Astrocyte (in vitro differentiated cells and primary cell): Measurements from ENCODE around the gene SLC9A3. TPM values are rescaled to one million over a fixed set of nuclear protein-coding genes. Genes with fewer than 3 reads are reported as not detected.

Experiments used
- DNase-seq: peaks from one replicate; pipeline ENCODE4 v3.0.0-alpha.2; 2010; ENCODE audit warnings: low read depth
- FAIRE-seq: peaks from 2 replicates; lab custom pipeline; 2011; peaks lifted over from hg19 to GRCh38; lab: Jason Lieb, UNC
- H2AFZ ChIP-seq: 2 replicates; pipeline ENCODE4 v1.6.0; 2012; ENCODE audit warnings: low read depth, low read length, inconsistent platforms
- H3K27ac ChIP-seq: 2 replicates; pipeline ENCODE4 v1.5.1; 2011; ENCODE audit warnings: low read depth, low read length, inconsistent platforms
- H3K27me3 ChIP-seq: 2 replicates; pipeline ENCODE4 v1.6.0; 2011; ENCODE audit warnings: low read length, inconsistent platforms; ENCODE audit not compliant: insufficient read depth
- H3K36me3 ChIP-seq: 2 replicates; pipeline ENCODE4 v1.5.1; 2011; ENCODE audit warnings: low read length, inconsistent platforms; ENCODE audit not compliant: insufficient read depth
- H3K4me1 ChIP-seq: 2 replicates; pipeline ENCODE4 v1.5.1; 2011; ENCODE audit warnings: low read length, inconsistent platforms; ENCODE audit not compliant: insufficient read depth
- H3K4me2 ChIP-seq: 2 replicates; pipeline ENCODE4 v1.6.0; 2012; ENCODE audit warnings: low read length, inconsistent platforms
- H3K4me3 ChIP-seq: 2 replicates; pipeline ENCODE4 v1.5.1; 2011; ENCODE audit warnings: low read depth, mild to moderate bottlenecking, low read length, inconsistent platforms; ENCODE audit not compliant: insufficient read depth
- H3K79me2 ChIP-seq: 2 replicates; pipeline ENCODE4 v1.6.0; 2012; ENCODE audit warnings: mild to moderate bottlenecking, low read length, inconsistent platforms; ENCODE audit not compliant: insufficient read depth
- H3K9ac ChIP-seq: 2 replicates; pipeline ENCODE4 v1.6.0; 2012; ENCODE audit warnings: mild to moderate bottlenecking, low read length, inconsistent platforms
- H3K9me3 ChIP-seq: 2 replicates; pipeline ENCODE4 v1.5.1; 2012; ENCODE audit warnings: low read depth, mild to moderate bottlenecking, low read length, inconsistent platforms; ENCODE audit not compliant: insufficient read depth
- H4K20me1 ChIP-seq: 2 replicates; pipeline ENCODE4 v1.6.0; 2012; ENCODE audit warnings: low read length, inconsistent platforms; ENCODE audit not compliant: insufficient read depth
- H3K27ac Mint-ChIP-seq: one replicate; pipeline ENCODE4 v1.8.0; 2021; ENCODE audit warnings: mild to moderate bottlenecking, mixed read lengths; ENCODE audit not compliant: unreplicated experiment
- H3K27me3 Mint-ChIP-seq: one replicate; pipeline ENCODE4 v1.8.0; 2021; ENCODE audit warnings: low read depth, mixed read lengths; ENCODE audit not compliant: unreplicated experiment
- H3K36me3 Mint-ChIP-seq: one replicate; pipeline ENCODE4 v1.8.0; 2021; ENCODE audit warnings: low read depth, mixed read lengths; ENCODE audit not compliant: unreplicated experiment
- H3K4me1 Mint-ChIP-seq: one replicate; pipeline ENCODE4 v1.8.0; 2021; ENCODE audit warnings: low read depth, mixed read lengths; ENCODE audit not compliant: unreplicated experiment
- H3K4me3 Mint-ChIP-seq: one replicate; pipeline ENCODE4 v1.8.0; 2021; ENCODE audit warnings: mild to moderate bottlenecking, moderate library complexity, mixed read lengths; ENCODE audit not compliant: unreplicated experiment
- H3K9me3 Mint-ChIP-seq: one replicate; pipeline ENCODE4 v1.8.0; 2021; ENCODE audit warnings: mild to moderate bottlenecking, mixed read lengths; ENCODE audit not compliant: unreplicated experiment
- EZH2 ChIP-seq: IDR thresholded peaks from 2 replicates; pipeline ENCODE4 v1.6.1; 2012; ENCODE audit warnings: mild to moderate bottlenecking, low read length, inconsistent platforms; ENCODE audit not compliant: insufficient read depth
- total RNA-seq: library from RNA; stranded (reverse); gene quantifications from 2 replicates; pipeline ENCODE4 v1.2.1, GENCODE V29; 2021
- TF ChIP-seq, protein P1 (sequence below): IDR thresholded peaks from 2 replicates; pipeline ENCODE4 v1.5.1; 2011; ENCODE audit warnings: low read depth, mild to moderate bottlenecking, inconsistent platforms, low read length, moderate library complexity; ENCODE audit not compliant: insufficient read depth

Gene SLC9A3
- total RNA-seq, 1 donor from 2014 or later: 1.0 TPM

DNA sequence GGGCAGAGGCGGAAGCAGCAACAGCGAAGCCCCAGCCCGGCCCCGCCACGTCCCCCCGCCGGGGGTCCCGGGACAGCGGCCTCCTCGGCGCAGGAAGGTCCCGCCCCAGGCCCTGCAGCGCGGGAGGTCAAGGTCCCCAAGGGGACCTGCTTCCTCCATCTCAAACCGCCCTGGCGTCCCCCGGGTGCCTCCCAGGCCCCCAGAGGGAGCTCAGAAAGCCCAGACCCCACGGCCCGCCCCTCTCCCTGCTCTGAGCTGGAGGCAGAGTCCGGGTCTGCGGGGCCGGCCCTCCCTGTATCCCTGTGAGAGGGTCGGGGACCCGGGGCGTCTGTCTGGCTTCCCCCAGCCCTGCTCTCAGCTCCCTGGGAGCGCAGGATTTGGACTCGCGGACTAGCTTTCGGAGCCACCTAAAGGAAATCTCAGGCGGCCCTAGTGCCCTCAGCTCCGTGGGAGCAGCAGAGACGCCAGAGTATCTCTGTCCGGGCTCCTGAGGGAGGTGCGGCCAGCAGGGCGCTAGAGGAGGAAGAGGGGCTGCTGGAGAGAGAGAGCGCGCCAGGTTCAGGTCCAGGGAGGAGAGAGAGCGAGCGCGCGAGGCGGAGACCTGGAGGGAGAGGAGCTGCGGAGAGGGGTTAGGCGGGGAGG lies 50.6 kb downstream of the SLC9A3 start:
- peaks cover 6% of the 10 kb centered on the region for H3K27me3 ChIP-seq
- peak overlapping the region; percentile 64 for H3K4me3 ChIP-seq
- H3K9me3 ChIP-seq: no peaks in the 10 kb centered on the region
- H2AFZ ChIP-seq: no peak overlapping the region
- H3K4me1 ChIP-seq: peaks cover 17% of the 10 kb centered on the region
- H3K9me3 Mint-ChIP-seq: no peaks in the 10 kb centered on the region
- FAIRE-seq (no peak), DNase-seq (peak; percentile 32)
- peak overlapping the region; percentile 87 for H3K4me3 Mint-ChIP-seq
- no peak overlapping the region for H3K27ac Mint-ChIP-seq
- peak overlapping the region; percentile 93 for H3K4me2 ChIP-seq
- H3K36me3 Mint-ChIP-seq: peaks cover 7% of the 10 kb centered on the region
- H3K36me3 ChIP-seq: peaks cover 8% of the 10 kb centered on the region
- peaks cover 28% of the 10 kb centered on the region for H4K20me1 ChIP-seq
- peak overlapping the region; percentile 19 for H3K27ac ChIP-seq
- peaks cover 4% of the 10 kb centered on the region for H3K4me1 Mint-ChIP-seq
- H3K79me2 ChIP-seq: peaks cover 20% of the 10 kb centered on the region
- H3K9ac ChIP-seq: peak overlapping the region; percentile 82
- H3K27me3 Mint-ChIP-seq: peaks cover 8% of the 10 kb centered on the region
- TF ChIP-seq, protein P1, sequence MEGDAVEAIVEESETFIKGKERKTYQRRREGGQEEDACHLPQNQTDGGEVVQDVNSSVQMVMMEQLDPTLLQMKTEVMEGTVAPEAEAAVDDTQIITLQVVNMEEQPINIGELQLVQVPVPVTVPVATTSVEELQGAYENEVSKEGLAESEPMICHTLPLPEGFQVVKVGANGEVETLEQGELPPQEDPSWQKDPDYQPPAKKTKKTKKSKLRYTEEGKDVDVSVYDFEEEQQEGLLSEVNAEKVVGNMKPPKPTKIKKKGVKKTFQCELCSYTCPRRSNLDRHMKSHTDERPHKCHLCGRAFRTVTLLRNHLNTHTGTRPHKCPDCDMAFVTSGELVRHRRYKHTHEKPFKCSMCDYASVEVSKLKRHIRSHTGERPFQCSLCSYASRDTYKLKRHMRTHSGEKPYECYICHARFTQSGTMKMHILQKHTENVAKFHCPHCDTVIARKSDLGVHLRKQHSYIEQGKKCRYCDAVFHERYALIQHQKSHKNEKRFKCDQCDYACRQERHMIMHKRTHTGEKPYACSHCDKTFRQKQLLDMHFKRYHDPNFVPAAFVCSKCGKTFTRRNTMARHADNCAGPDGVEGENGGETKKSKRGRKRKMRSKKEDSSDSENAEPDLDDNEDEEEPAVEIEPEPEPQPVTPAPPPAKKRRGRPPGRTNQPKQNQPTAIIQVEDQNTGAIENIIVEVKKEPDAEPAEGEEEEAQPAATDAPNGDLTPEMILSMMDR: no peak
- TF ChIP-seq EZH2: no peak

DNA sequence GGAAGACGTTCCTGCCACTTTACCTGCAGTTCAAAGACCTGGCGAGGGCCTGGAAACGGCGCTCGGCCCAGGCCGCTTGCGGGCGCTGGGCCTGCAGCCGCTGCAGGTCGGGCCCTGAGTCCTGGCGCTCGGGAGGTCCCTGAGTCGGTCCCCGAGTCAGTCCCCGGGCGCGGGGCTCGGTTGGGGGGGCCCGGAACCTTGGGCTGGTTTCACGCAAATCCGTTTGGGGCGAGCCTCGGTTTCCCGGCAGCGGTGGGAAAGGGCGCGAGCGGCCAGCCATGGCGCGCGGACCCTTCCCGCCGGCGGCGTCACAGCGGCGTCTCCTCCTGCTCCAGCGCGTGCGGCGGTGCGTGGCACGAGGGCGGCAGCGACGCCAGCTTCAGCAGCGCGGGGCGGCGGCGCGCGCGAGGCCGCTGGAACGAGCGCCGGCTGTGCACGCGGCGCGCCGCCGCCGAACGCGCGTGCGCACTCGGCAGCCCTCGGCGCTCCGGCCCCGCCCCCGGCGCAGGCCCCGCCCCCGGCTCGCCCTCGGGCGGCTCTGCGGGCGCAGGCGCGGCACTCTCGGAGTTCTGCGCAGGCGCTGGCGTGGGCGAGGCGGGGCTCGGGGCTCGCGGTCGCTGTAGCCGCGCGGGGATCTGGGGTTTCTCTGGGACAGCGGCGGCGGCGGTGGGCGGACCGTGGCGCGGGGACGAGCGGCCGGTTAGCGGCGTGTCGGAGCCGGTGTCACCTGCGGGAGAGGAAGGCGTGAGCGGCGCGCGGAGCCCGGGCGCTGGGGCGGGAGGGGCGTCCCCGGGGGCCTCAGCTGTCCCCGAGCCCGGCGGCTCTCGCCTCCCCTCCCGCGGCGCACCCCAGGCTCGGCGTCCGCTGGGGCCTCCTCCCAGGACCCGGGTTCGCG lies 51.3 kb downstream of the SLC9A3 start:
- FAIRE-seq: no peak
- H3K4me1 Mint-ChIP-seq: peaks cover 4% of the 10 kb centered on the region

More for the DNA sequence above, 51.3 kb downstream of the SLC9A3 start:
- Mint-ChIP-seq H3K27me3 (peaks cover 8% of the 10 kb centered on the region), H3K9me3 (no peaks in the 10 kb centered on the region), H3K27ac (no peak overlapping the region), H3K36me3 (peaks cover 8% of the 10 kb centered on the region), H3K4me3 (peak overlapping the region; percentile 74)
- H3K4me1 ChIP-seq: peaks cover 17% of the 10 kb centered on the region
- DNase-seq: peak; percentile 50
- H3K27me3 ChIP-seq: peaks cover 6% of the 10 kb centered on the region
- H3K9ac ChIP-seq: peak overlapping the region; percentile 88
- H3K79me2 ChIP-seq: peaks cover 20% of the 10 kb centered on the region
- H3K36me3 ChIP-seq: peaks cover 8% of the 10 kb centered on the region
- peak overlapping the region; percentile 78 for H3K4me3 ChIP-seq
- TF ChIP-seq, protein P1: no peak
- TF ChIP-seq EZH2: no peak
- H3K27ac ChIP-seq: peak overlapping the region; percentile 73
- no peaks in the 10 kb centered on the region for H3K9me3 ChIP-seq
- H4K20me1 ChIP-seq: peaks cover 28% of the 10 kb centered on the region
- H3K4me2 ChIP-seq: peak overlapping the region; percentile 98
- H2AFZ ChIP-seq: peak overlapping the region; percentile 63
